Activated CD8-positive, alpha-beta T cell treated with anti-CD3 and anti-CD28 coated beads, Interleukin-2, amount 10 ng/mL, durations not matched to agents 7 days and 5 days (primary cell): ENCODE measurements around the gene S100A5. TPM values are rescaled to one million over a fixed set of nuclear protein-coding genes. Genes with fewer than 3 reads are reported as not detected.
"Not testable (repeated sequence)": the region's sequence is repeated elsewhere in the genome, so short reads cannot be mapped to it uniquely, and the experiment has no call there.

ENCODE experiments used
- ATAC-seq: fragments of 150-1000 bp; cut with Tn5 transposase; one replicate; pipeline ENCODE4 v1.10.0; 2021; ENCODE audit warnings: moderate library complexity
- CTCF ChIA-PET: fragments of 350-600 bp; sonication (Branson Sonifier 250); formaldehyde crosslinking; loops from one replicate; lab custom pipeline; 2021; ENCODE audit warnings: antibody characterized with exemption; lab: Charles Lee
- POLR2A ChIA-PET: fragments of 350-600 bp; sonication (Branson Sonifier 250); formaldehyde crosslinking; loops from one replicate; lab custom pipeline; 2021; ENCODE audit warnings: antibody characterized with exemption; lab: Charles Lee
- DNase-seq: peaks from one replicate; pipeline ENCODE4 v3.0.0-alpha.2; 2020
- H3K27ac Mint-ChIP-seq: one replicate; pipeline ENCODE4 v1.8.0; 2021; ENCODE audit warnings: mild to moderate bottlenecking, mixed read lengths
- H3K27me3 Mint-ChIP-seq: one replicate; pipeline ENCODE4 v1.8.0; 2021; ENCODE audit warnings: low read depth, mixed read lengths
- H3K36me3 Mint-ChIP-seq: one replicate; pipeline ENCODE4 v1.8.0; 2021; ENCODE audit warnings: low read depth, mixed read lengths
- H3K4me1 Mint-ChIP-seq: one replicate; pipeline ENCODE4 v1.8.0; 2021; ENCODE audit warnings: low read depth, mixed read lengths
- H3K4me3 Mint-ChIP-seq: one replicate; pipeline ENCODE4 v1.8.0; 2021; ENCODE audit warnings: mild to moderate bottlenecking, mixed read lengths
- H3K9me3 Mint-ChIP-seq: one replicate; pipeline ENCODE4 v1.8.0; 2022; ENCODE audit warnings: mixed read lengths; ENCODE audit not compliant: insufficient read depth
- total RNA-seq, 2 experiments: library from RNA; stranded (reverse); gene quantifications; one replicate each; pipeline ENCODE4 v1.2.3, GENCODE V29; 2021

S100A5 gene
- total RNA-seq, 2 experiments from 2014 or later = 1.8 to 1.9 TPM

DNA sequence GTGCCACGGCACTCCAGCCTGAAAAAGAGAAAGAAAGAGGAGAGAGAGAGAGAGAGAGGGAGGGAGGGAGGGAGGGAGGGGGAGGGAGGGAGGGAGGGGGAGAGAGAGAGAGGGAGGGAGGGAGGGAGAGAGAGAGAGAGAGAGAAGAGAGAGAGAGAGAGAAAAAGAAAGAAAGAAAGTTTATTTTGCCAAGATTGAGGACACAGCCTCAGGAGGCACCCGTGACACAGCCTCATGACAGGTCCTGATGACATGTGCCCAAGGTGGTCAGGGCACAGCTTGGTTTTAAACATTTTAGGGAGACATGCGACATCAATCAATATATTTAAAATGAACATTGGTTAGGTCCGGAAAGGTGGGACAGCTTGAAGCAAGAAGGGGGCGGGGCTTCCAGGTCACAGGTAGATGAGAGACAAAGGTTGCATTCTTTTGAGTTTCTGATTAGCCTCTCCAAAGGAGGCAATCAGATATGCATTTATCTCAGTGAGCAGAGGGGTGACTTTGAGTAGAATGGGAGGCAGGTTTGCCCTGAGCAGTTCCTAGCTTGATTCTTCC is 20.5 kb downstream of the S100A5 start:
- ATAC-seq, H3K4me3 Mint-ChIP-seq, H3K9me3 Mint-ChIP-seq, H3K27ac Mint-ChIP-seq, H3K27me3 Mint-ChIP-seq, H3K36me3 Mint-ChIP-seq, DNase-seq: not testable (repeated sequence)
- ChIA-PET CTCF (interaction anchor here (1.0 to 3.5 kb wide), 9 partner anchors 10 to 52 kb away, joined by 3 to 35 read pairs (median 8); partner anchors contain the start of gene S100A6), POLR2A (interaction anchor here (0.7 to 1.1 kb wide), 4 partner anchors 12 to 470 kb away, joined by 3 to 4 read pairs (median 3); partner anchors contain the start of genes RPS27 and S100A6)
- H3K4me1 Mint-ChIP-seq = peaks cover 27% of the 10 kb centered on the region

DNA sequence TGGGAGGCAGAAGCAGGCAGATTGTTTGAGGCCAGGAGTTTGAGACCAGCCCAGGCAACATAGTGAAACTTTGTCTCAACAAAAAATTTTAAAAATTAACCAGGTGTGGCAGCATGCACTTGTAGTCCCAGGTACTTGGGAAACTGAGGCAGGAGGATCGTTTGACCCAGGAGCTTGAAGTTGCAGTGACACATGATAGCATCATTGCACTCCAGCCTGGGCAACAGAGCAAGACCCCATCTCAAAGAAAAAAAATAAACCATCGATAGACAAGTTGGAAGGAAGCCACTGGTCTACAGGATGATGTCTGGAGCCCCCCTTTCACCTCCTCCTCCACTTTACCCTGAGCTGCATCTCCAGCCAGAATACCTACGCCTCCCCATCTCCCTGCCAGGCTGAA is 21.5 kb downstream of the S100A5 start:
- CTCF ChIA-PET = interaction anchor here (2.7 to 3.5 kb wide), 3 partner anchors 9 to 49 kb away, joined by 14 to 35 read pairs (median 20); no protein-coding TSS in a partner anchor
- POLR2A ChIA-PET = no interaction called here

DNA sequence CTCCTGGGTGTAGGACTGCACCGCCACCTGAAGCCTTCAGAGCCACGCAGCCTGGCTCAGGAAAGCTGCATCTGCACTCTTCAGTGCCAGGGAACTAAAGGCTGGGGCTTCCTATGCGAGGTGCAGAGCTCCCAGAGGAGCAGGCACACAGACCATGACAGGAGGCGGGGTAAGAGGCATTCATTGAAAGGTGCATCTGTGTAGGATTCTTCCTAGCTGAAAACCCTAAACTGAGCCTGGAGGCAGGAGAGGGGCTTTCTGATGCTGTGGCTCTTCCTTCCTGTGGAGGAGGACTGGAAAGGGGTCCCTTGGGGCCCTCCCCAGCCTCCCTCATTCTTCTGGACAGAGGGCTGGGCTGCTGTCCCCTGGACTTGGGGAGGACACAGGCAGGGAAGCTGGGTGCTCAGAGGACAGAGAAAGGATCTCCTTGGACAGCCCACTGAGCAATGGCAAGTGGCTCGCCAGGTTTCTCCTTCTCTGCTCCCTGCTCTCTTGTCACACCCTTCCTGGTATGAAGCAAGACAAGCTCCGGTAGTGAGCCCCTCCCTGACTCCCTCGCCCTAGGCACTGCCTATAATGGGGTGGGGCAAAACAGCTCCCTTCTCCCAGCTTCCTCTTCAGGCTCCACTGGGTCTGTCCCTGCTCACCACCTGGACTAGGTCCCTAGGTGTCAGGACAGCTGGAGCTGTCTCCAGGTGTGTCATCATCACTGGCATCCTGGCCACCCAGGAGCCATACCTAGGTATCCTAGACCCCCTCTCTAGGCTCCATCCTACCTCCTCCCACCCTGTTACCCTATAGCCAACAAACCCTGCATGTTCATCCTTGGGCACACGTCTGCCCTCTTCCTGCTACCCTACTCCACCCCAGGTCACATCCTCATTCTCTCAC is 25.0 kb downstream of the S100A5 start:
- peaks cover 3% of the 10 kb centered on the region for H3K27me3 Mint-ChIP-seq
- ChIA-PET CTCF (interaction anchor here (0.6 to 3.9 kb wide), 6 partner anchors 17 to 150 kb away, joined by 3 to 34 read pairs (median 4); partner anchors contain the start of gene S100A6), POLR2A (no interaction called here)
- peaks cover 19% of the 10 kb centered on the region for H3K4me1 Mint-ChIP-seq
- no peaks in the 10 kb centered on the region for H3K36me3 Mint-ChIP-seq
- no peaks in the 10 kb centered on the region for H3K9me3 Mint-ChIP-seq
- H3K27ac Mint-ChIP-seq = peak overlapping the region; percentile 32
- DNase-seq (no peak), ATAC-seq (no peak)
- H3K4me3 Mint-ChIP-seq = no peak overlapping the region

More for the DNA sequence above, 21.5 kb downstream of the S100A5 start:
- Mint-ChIP-seq H3K9me3 (no peaks in the 10 kb centered on the region), H3K27ac (no peak overlapping the region), H3K4me3 (no peak overlapping the region), H3K36me3 (peaks cover 3% of the 10 kb centered on the region), H3K27me3 (peaks cover 3% of the 10 kb centered on the region), H3K4me1 (peaks cover 27% of the 10 kb centered on the region)
- no peak for ATAC-seq
- DNase-seq = no peak

GRCh38 chr1:153513666-153514065 is 27.1 kb downstream of the S100A5 start:
- H3K27ac Mint-ChIP-seq = no peak overlapping the region
- no peaks in the 10 kb centered on the region for H3K36me3 Mint-ChIP-seq
- no peak for ATAC-seq
- no peak for DNase-seq
- POLR2A ChIA-PET = no interaction called here
- CTCF ChIA-PET = interaction anchor here (1.1 to 7.8 kb wide), 3 partner anchors 19 to 104 kb away, joined by 4 to 173 read pairs (median 34); no protein-coding TSS in a partner anchor
- H3K9me3 Mint-ChIP-seq = no peaks in the 10 kb centered on the region
- H3K4me3 Mint-ChIP-seq = no peak overlapping the region
- H3K4me1 Mint-ChIP-seq = peaks cover 17% of the 10 kb centered on the region
- H3K27me3 Mint-ChIP-seq = no peaks in the 10 kb centered on the region

DNA sequence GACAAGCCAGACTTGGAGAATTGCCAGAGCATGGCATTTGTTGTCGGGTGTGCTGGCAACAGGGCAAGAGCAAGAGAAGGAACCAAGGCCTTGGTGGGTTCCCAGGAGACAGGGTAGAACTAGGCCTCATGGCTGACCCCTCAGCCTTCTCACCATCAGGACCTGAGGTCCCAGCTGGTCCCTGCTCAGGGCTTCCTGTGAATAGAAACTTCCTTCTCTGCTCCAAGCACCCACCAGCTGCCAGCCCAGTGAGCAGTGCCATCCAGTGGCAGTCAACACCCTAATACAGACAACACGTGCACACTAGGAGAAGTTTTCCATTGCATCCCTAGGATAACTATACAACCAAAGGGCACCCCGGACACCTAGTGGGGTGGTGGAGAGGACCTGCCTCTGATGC is 27.7 kb downstream of the S100A5 start:
- ChIA-PET CTCF (interaction anchor here (1.1 to 7.8 kb wide), 3 partner anchors 19 to 105 kb away, joined by 4 to 173 read pairs (median 34); no protein-coding TSS in a partner anchor), POLR2A (no interaction called here)
- no peaks in the 10 kb centered on the region for H3K27me3 Mint-ChIP-seq
- H3K4me3 Mint-ChIP-seq = no peak overlapping the region
- H3K36me3 Mint-ChIP-seq = no peaks in the 10 kb centered on the region
- H3K27ac Mint-ChIP-seq = no peak overlapping the region
- ATAC-seq (no peak), DNase-seq (no peak)
- no peaks in the 10 kb centered on the region for H3K9me3 Mint-ChIP-seq
- H3K4me1 Mint-ChIP-seq = peaks cover 15% of the 10 kb centered on the region

- Mint-ChIP-seq H3K27me3 (no peaks in the 10 kb centered on the region), H3K36me3 (no peaks in the 10 kb centered on the region), H3K4me3 (no peak overlapping the region), H3K27ac (peak overlapping the region; percentile 51), H3K4me1 (peaks cover 14% of the 10 kb centered on the region), H3K9me3 (no peaks in the 10 kb centered on the region)
- ChIA-PET CTCF (interaction anchor here (0.6 to 7.8 kb wide), 49 partner anchors 9 to 1989 kb away, joined by 3 to 173 read pairs (median 6); partner anchors contain the start of genes CHTOP, ILF2, NPR1 and S100A1), POLR2A (interaction anchor here (0.6 to 1.0 kb wide), 5 partner anchors 25 to 480 kb away, joined by 3 to 5 read pairs (median 3); partner anchors contain the start of genes RPS27 and S100A6)
- DNase-seq = peak; percentile 87
- ATAC-seq = peak; percentile 92
These were observed 29.7 kb downstream of the S100A5 start for GRCh38 chr1:153510984-153511410.

GRCh38 chr1:153509729-153510354 is 30.9 kb downstream of the S100A5 start:
- Mint-ChIP-seq H3K27ac (no peak overlapping the region), H3K36me3 (no peaks in the 10 kb centered on the region), H3K9me3 (no peaks in the 10 kb centered on the region), H3K4me3 (no peak overlapping the region), H3K4me1 (peaks cover 10% of the 10 kb centered on the region), H3K27me3 (peaks cover 2% of the 10 kb centered on the region)
- peak; percentile 69 for ATAC-seq
- DNase-seq = peak; percentile 80
- ChIA-PET CTCF (interaction anchor here (0.7 to 7.8 kb wide), 32 partner anchors 10 to 241 kb away, joined by 3 to 173 read pairs (median 9); partner anchors contain the start of genes CHTOP, ILF2, NPR1 and S100A14), POLR2A (no interaction called here)

- ChIA-PET POLR2A (no interaction called here), CTCF (interaction anchor here (1.5 to 7.8 kb wide), 12 partner anchors 9 to 126 kb away, joined by 5 to 173 read pairs (median 30); partner anchors contain the start of genes S100A14, S100A2, S100A4 and S100A5)
- DNase-seq (no peak), ATAC-seq (no peak)
- H3K4me3 Mint-ChIP-seq = no peak overlapping the region
- peak overlapping the region; percentile 22 for H3K27ac Mint-ChIP-seq
- peaks cover 10% of the 10 kb centered on the region for H3K4me1 Mint-ChIP-seq
- H3K9me3 Mint-ChIP-seq = no peaks in the 10 kb centered on the region
- no peaks in the 10 kb centered on the region for H3K36me3 Mint-ChIP-seq
- peaks cover 2% of the 10 kb centered on the region for H3K27me3 Mint-ChIP-seq
These were observed 31.7 kb downstream of the S100A5 start for GRCh38 chr1:153509036-153509435.

DNA sequence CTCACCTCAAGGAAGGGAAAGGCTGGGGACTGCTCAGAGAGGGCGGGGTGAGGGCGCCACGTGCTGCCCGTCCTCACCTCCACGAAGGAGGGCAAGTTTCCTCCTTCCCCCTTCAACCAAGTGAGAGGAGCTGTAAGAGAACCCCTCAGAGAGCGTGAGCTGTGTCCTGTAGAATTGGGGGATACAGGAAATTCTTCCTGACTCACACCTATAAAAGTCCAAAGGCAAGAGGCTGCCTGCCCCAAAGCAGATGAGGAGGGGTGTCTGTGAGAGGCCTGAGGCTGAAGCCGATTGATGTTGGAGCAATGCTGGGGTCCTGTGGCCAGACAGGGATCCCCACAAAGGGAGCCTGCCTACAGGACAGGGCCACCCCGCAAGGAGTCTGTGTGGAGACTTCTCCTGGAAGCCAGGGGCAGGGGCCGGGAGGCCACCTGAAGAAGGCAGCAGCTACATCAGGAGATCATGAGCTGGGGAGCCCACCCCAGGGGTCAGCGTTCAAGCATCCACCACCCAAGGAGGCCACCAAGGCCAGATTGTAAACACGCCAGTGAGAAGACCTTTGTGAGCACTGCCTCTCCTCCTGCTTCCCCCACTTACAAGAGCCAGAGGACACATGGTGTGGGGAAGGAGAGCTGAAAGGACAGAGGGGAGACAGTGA is 32.7 kb downstream of the S100A5 start:
- ChIA-PET POLR2A (no interaction called here), CTCF (interaction anchor here (1.3 to 7.8 kb wide), 6 partner anchors 13 to 127 kb away, joined by 3 to 173 read pairs (median 11); partner anchors contain the start of gene S100A14)
- H3K4me3 Mint-ChIP-seq = no peak overlapping the region
- ATAC-seq (no peak), DNase-seq (no peak)
- no peak overlapping the region for H3K27ac Mint-ChIP-seq
- no peaks in the 10 kb centered on the region for H3K9me3 Mint-ChIP-seq
- no peaks in the 10 kb centered on the region for H3K36me3 Mint-ChIP-seq
- peaks cover 10% of the 10 kb centered on the region for H3K4me1 Mint-ChIP-seq
- peaks cover 2% of the 10 kb centered on the region for H3K27me3 Mint-ChIP-seq

GRCh38 chr1:153506831-153507413 is 33.8 kb downstream of the S100A5 start:
- CTCF ChIA-PET = interaction anchor here (1.3 to 7.8 kb wide), 4 partner anchors 12 to 110 kb away, joined by 3 to 173 read pairs (median 62); partner anchors contain the start of gene S100A14
- no peak for ATAC-seq
- H3K4me1 Mint-ChIP-seq = peaks cover 10% of the 10 kb centered on the region
- H3K27ac Mint-ChIP-seq = no peak overlapping the region
- H3K27me3 Mint-ChIP-seq = peaks cover 2% of the 10 kb centered on the region
- no peaks in the 10 kb centered on the region for H3K9me3 Mint-ChIP-seq
- DNase-seq = no peak
- H3K4me3 Mint-ChIP-seq = no peak overlapping the region
- POLR2A ChIA-PET = no interaction called here
- no peaks in the 10 kb centered on the region for H3K36me3 Mint-ChIP-seq
